Left kidney (tissue), 2 donors: ENCODE data around the gene PROSER3. TPM values are rescaled to one million over a fixed set of nuclear protein-coding genes. Genes with fewer than 3 reads are reported as not detected.

Experiments used
- DNase-seq: peaks from one replicate; pipeline ENCODE4 v3.0.0-alpha.2; 2013
- polyA plus RNA-seq: library from polyadenylated mRNA; unstranded; fragments of 120-200 nt; gene quantifications from one replicate; pipeline ENCODE4 v1.2.1, GENCODE V29; 2013; ENCODE audit not compliant: insufficient read length

The PROSER3 gene
- polyA plus RNA-seq, 1 donor, result 26.5 TPM

GRCh38 chr19:35816846-35817245 lies 58.9 kb downstream of the PROSER3 start:
- DNase-seq, result no peak

- no peak for DNase-seq
Observed at GRCh38 chr19:35818445-35818844, 60.5 kb downstream of the PROSER3 start.

Other genes with a start within 250 kb of the PROSER3 start
- 92.0 TPM for gene DMKN, start 244.5 kb upstream of the PROSER3 start, polyA plus RNA-seq
- gene SBSN, start 229.9 kb upstream of the PROSER3 start, polyA plus RNA-seq, result not detected
- gene GAPDHS, start 224.7 kb upstream of the PROSER3 start, polyA plus RNA-seq, result not detected
- 81.5 TPM for gene TMEM147, start 212.6 kb upstream of the PROSER3 start, polyA plus RNA-seq
- gene ATP4A, start 194.5 kb upstream of the PROSER3 start, polyA plus RNA-seq, result not detected
- not detected for gene PMIS2, start 172.0 kb upstream of the PROSER3 start, polyA plus RNA-seq
- gene HAUS5, start 145.4 kb upstream of the PROSER3 start, polyA plus RNA-seq, result 30.1 TPM
- gene RBM42, start 129.1 kb upstream of the PROSER3 start, polyA plus RNA-seq, result 50.8 TPM
- 0.60 TPM for gene ETV2, start 116.4 kb upstream of the PROSER3 start, polyA plus RNA-seq
- 300 TPM for gene COX6B1, start 109.9 kb upstream of the PROSER3 start, polyA plus RNA-seq
- 13.1 TPM for gene UPK1A, start 91.7 kb upstream of the PROSER3 start, polyA plus RNA-seq
- gene ZBTB32, start 53.6 kb upstream of the PROSER3 start, polyA plus RNA-seq, result 0.32 TPM
- gene KMT2B, start 40.2 kb upstream of the PROSER3 start, polyA plus RNA-seq, result 34.5 TPM
- gene IGFLR1, start 15.7 kb upstream of the PROSER3 start, polyA plus RNA-seq, result 4.9 TPM
- gene U2AF1L4, start 12.8 kb upstream of the PROSER3 start, polyA plus RNA-seq, result 19.0 TPM
- 54.4 TPM for gene PSENEN, start 12.5 kb upstream of the PROSER3 start, polyA plus RNA-seq
- gene LIN37, start 9.6 kb upstream of the PROSER3 start, polyA plus RNA-seq, result 8.8 TPM
- gene HSPB6, start 1.1 kb upstream of the PROSER3 start, polyA plus RNA-seq, result 19.7 TPM
- gene ARHGAP33, start 17.4 kb downstream of the PROSER3 start, polyA plus RNA-seq, result 27.3 TPM
- gene PRODH2, start 54.7 kb downstream of the PROSER3 start, polyA plus RNA-seq, result 39.3 TPM
- gene NPHS1, start 94.3 kb downstream of the PROSER3 start, polyA plus RNA-seq, result 123 TPM
- gene KIRREL2, start 98.7 kb downstream of the PROSER3 start, polyA plus RNA-seq, result 9.0 TPM
- gene APLP1, start 110.4 kb downstream of the PROSER3 start, polyA plus RNA-seq, result 25.0 TPM
- gene NFKBID, start 142.4 kb downstream of the PROSER3 start, polyA plus RNA-seq, result 4.4 TPM
- 1.1 TPM for gene HCST, start 144.4 kb downstream of the PROSER3 start, polyA plus RNA-seq
- gene TYROBP, start 150.1 kb downstream of the PROSER3 start, polyA plus RNA-seq, result 7.4 TPM
- gene LRFN3, start 178.2 kb downstream of the PROSER3 start, polyA plus RNA-seq, result 10.2 TPM
- gene SDHAF1, start 237.0 kb downstream of the PROSER3 start, polyA plus RNA-seq, result 9.4 TPM